ENCODE measurements around the gene CCDC15. TPM values are rescaled to one million over a fixed set of nuclear protein-coding genes. Genes with fewer than 3 reads are reported as not detected.

CCDC15 gene
- total RNA-seq, 4 donors from 2014 or later: 2.0 to 11.5 (median 3.8) TPM

- no peak for DNase-seq (ENCODE audit: low spot score in 2 of 2)
- H3K36me3 ChIP-seq: no peaks in the 10 kb centered on the region
- WGBS: no CpG with 5 or more reads among the region's 10 CpGs
- H3K27me3 ChIP-seq: peaks cover 3% of the 10 kb centered on the region
- no peak overlapping the region for H3K4me3 ChIP-seq
- H3K4me1 ChIP-seq: peaks cover 17% of the 10 kb centered on the region
- peak overlapping the region; percentile 49 for H3K27ac ChIP-seq
- TF ChIP-seq POLR2AphosphoS5 (IDR thresholded peaks at IDR 0.05) (no peak), POLR2A (IDR thresholded peaks at IDR 0.05) (no peak), CTCF (IDR thresholded peaks at IDR 0.05) (no peak), EP300 (IDR thresholded peaks at IDR 0.05) (no peak)
- no peaks in the 10 kb centered on the region for H3K9me3 ChIP-seq
Observed at GRCh38 chr11:125082611-125083311, 128.8 kb downstream of the CCDC15 start.

- Histone ChIP-seq H3K36me3 (no peaks in the 10 kb centered on the region), H3K27ac (peak overlapping the region; percentile 49), H3K27me3 (peaks cover 3% of the 10 kb centered on the region), H3K4me3 (no peak overlapping the region), H3K4me1 (peaks cover 17% of the 10 kb centered on the region), H3K9me3 (no peaks in the 10 kb centered on the region)
- WGBS: 73% methylated on average over 8 of the region's 11 CpGs
- TF ChIP-seq CTCF (IDR thresholded peaks at IDR 0.05): no peak
- TF ChIP-seq POLR2AphosphoS5 (IDR thresholded peaks at IDR 0.05): no peak
- TF ChIP-seq POLR2A (IDR thresholded peaks at IDR 0.05): no peak
- TF ChIP-seq EP300 (IDR thresholded peaks at IDR 0.05): no peak
- no peak for DNase-seq (ENCODE audit: low spot score in 2 of 2)
Observed at GRCh38 chr11:125083312-125084056, 129.5 kb downstream of the CCDC15 start.

GRCh38 chr11:125084057-125084416 lies 130.0 kb downstream of the CCDC15 start:
- Histone ChIP-seq H3K9me3 (no peaks in the 10 kb centered on the region), H3K4me1 (peaks cover 17% of the 10 kb centered on the region), H3K36me3 (no peaks in the 10 kb centered on the region), H3K27ac (no peak overlapping the region), H3K27me3 (peaks cover 3% of the 10 kb centered on the region), H3K4me3 (no peak overlapping the region)
- TF ChIP-seq EP300 (IDR thresholded peaks at IDR 0.05): no peak
- TF ChIP-seq POLR2AphosphoS5 (IDR thresholded peaks at IDR 0.05): no peak
- no peak for TF ChIP-seq POLR2A (IDR thresholded peaks at IDR 0.05)
- no peak for TF ChIP-seq CTCF (IDR thresholded peaks at IDR 0.05)
- no peak for DNase-seq (ENCODE audit: low spot score in 2 of 2)
- WGBS: 88% methylated on average over 11 of the region's 11 CpGs

- no peak for TF ChIP-seq EP300 (IDR thresholded peaks at IDR 0.05)
- no peak for TF ChIP-seq CTCF (IDR thresholded peaks at IDR 0.05)
- TF ChIP-seq POLR2A (IDR thresholded peaks at IDR 0.05): no peak
- no peak for TF ChIP-seq POLR2AphosphoS5 (IDR thresholded peaks at IDR 0.05)
- Histone ChIP-seq H3K9me3 (no peaks in the 10 kb centered on the region), H3K4me1 (peaks cover 17% of the 10 kb centered on the region), H3K4me3 (no peak overlapping the region), H3K27me3 (peaks cover 3% of the 10 kb centered on the region), H3K27ac (no peak overlapping the region), H3K36me3 (no peaks in the 10 kb centered on the region)
- WGBS: 81% methylated on average over 6 of the region's 8 CpGs
- DNase-seq (ENCODE audit: low spot score in 2 of 2): no peak
Observed at GRCh38 chr11:125084761-125085231, 130.8 kb downstream of the CCDC15 start.

Measured in suprapubic skin (tissue), 4 donors.